Umbilical cord (tissue), 1 donor: ENCODE results near the gene AKAP5. TPM values are rescaled to one million over a fixed set of nuclear protein-coding genes. Genes with fewer than 3 reads are reported as not detected.

ENCODE experiments used
- total RNA-seq: library from RNA; depleted of rRNA; stranded (reverse); fragments of >200 nt; gene quantifications from one replicate; pipeline ENCODE4 v1.2.3, GENCODE V29; 2014; ENCODE audit warnings: low replicate concordance; ENCODE audit not compliant: insufficient read depth

The AKAP5 gene
- total RNA-seq, 1 donor from 2014 or later: 16.6 TPM

Other genes with a start within 250 kb of the AKAP5 start
- gene ESR2, start 171.1 kb upstream of the AKAP5 start, total RNA-seq: 1.2 TPM
- 15.2 TPM for gene MTHFD1, start 77.1 kb upstream of the AKAP5 start, total RNA-seq
- gene ZBTB25, start 38.3 kb downstream of the AKAP5 start, total RNA-seq: 11.8 TPM
- 82.3 TPM for gene ZBTB1, start 39.3 kb downstream of the AKAP5 start, total RNA-seq
- 412 TPM for gene HSPA2, start 75.2 kb downstream of the AKAP5 start, total RNA-seq
- gene PPP1R36, start 84.5 kb downstream of the AKAP5 start, total RNA-seq: 4.1 TPM
- gene PLEKHG3, start 238.9 kb downstream of the AKAP5 start, total RNA-seq: 90.0 TPM